Femur (tissue), 1 donor: ENCODE data around the gene SUFU.
"Not testable (repeated sequence)": the region's sequence is repeated elsewhere in the genome, so short reads cannot be mapped to it uniquely, and the experiment has no call there.

Experiments used
- DNase-seq: peaks from one replicate; pipeline ENCODE4 v3.0.0-alpha.2; 2017

The SUFU gene

GRCh38 chr10:102515724-102516123 lies 12.0 kb downstream of the SUFU start:
- DNase-seq = no peak

- DNase-seq = no peak
Observed at GRCh38 chr10:102517553-102517952, 13.8 kb downstream of the SUFU start.

GRCh38 chr10:102519246-102519825 lies 15.6 kb downstream of the SUFU start:
- no peak for DNase-seq

GRCh38 chr10:102522874-102523249 lies 19.1 kb downstream of the SUFU start:
- no peak for DNase-seq

- no peak for DNase-seq
Observed at GRCh38 chr10:102523250-102524029, 19.7 kb downstream of the SUFU start.

- DNase-seq = no peak
Observed at GRCh38 chr10:102524746-102525145, 21.0 kb downstream of the SUFU start.

- no peak for DNase-seq
Observed at GRCh38 chr10:102527546-102527945, 23.8 kb downstream of the SUFU start.

- no peak for DNase-seq
Observed at GRCh38 chr10:102534333-102534732, 30.6 kb downstream of the SUFU start.

GRCh38 chr10:102534966-102535365 lies 31.2 kb downstream of the SUFU start:
- not testable (repeated sequence) for DNase-seq

GRCh38 chr10:102535481-102536147 lies 31.8 kb downstream of the SUFU start:
- DNase-seq = no peak

GRCh38 chr10:102537367-102537766 lies 33.6 kb downstream of the SUFU start:
- DNase-seq = no peak

GRCh38 chr10:102537948-102538347 lies 34.2 kb downstream of the SUFU start:
- no peak for DNase-seq

- DNase-seq = no peak
Observed at GRCh38 chr10:102538811-102539210, 35.0 kb downstream of the SUFU start.

- DNase-seq = no peak
Observed at GRCh38 chr10:102540023-102540422, 36.3 kb downstream of the SUFU start.

GRCh38 chr10:102542800-102543418 lies 39.1 kb downstream of the SUFU start:
- no peak for DNase-seq

- DNase-seq = no peak
Observed at GRCh38 chr10:102545265-102545871, 41.6 kb downstream of the SUFU start.

GRCh38 chr10:102545997-102546396 lies 42.2 kb downstream of the SUFU start:
- DNase-seq = no peak

GRCh38 chr10:102546606-102547320 lies 43.0 kb downstream of the SUFU start:
- no peak for DNase-seq

- no peak for DNase-seq
Observed at GRCh38 chr10:102549549-102549948, 45.8 kb downstream of the SUFU start.

GRCh38 chr10:102550636-102551210 lies 47.0 kb downstream of the SUFU start:
- DNase-seq = no peak

GRCh38 chr10:102552533-102552932 lies 48.8 kb downstream of the SUFU start:
- DNase-seq = no peak

GRCh38 chr10:102553771-102554170 lies 50.0 kb downstream of the SUFU start:
- no peak for DNase-seq
